CD4-positive, CD25-positive, alpha-beta regulatory T cell (primary cell): ENCODE data around the gene HS3ST4. TPM values are rescaled to one million over a fixed set of nuclear protein-coding genes. Genes with fewer than 3 reads are reported as not detected.

Source experiments
- ATAC-seq, 2 donors: fragments of 150-1000 bp; cut with Tn5 transposase; one replicate each; pipeline ENCODE4 v1.10.0; 2021; ENCODE audit warnings: low read depth in 2 of 2, moderate number of reproducible peaks in 2 of 2, moderate library complexity in 1 of 2
- DNase-seq, 3 donors: peaks; one replicate each; pipeline versions ENCODE4 v3.0.0 to v3.0.0-alpha.2; 2012 to 2022; ENCODE audit warnings: mixed read lengths in 1 of 3
- H3K27ac ChIP-seq: one replicate; pipeline ENCODE4 v1.7.0; 2013; ENCODE audit warnings: mild to moderate bottlenecking, low read length; ENCODE audit not compliant: insufficient read depth, poor library complexity, severe bottlenecking
- H3K27me3 ChIP-seq: one replicate; pipeline ENCODE4 v1.7.0; 2013; ENCODE audit warnings: low read length; ENCODE audit not compliant: control insufficient read depth, insufficient read depth
- H3K36me3 ChIP-seq: one replicate; pipeline ENCODE4 v1.7.0; 2013; ENCODE audit warnings: mild to moderate bottlenecking, low read length, moderate library complexity; ENCODE audit not compliant: control insufficient read depth, insufficient read depth
- H3K4me1 ChIP-seq: 2 replicates; pipeline ENCODE4 v1.7.0; 2013; ENCODE audit warnings: mild to moderate bottlenecking, low read length; ENCODE audit not compliant: insufficient read depth, control insufficient read depth, poor library complexity, severe bottlenecking
- H3K4me3 ChIP-seq: one replicate; pipeline ENCODE4 v1.7.0; 2013; ENCODE audit warnings: low read depth, mild to moderate bottlenecking, low read length, moderate library complexity
- H3K9me3 ChIP-seq, 2 experiments: 1 replicate in 1 of 2; 2 replicates in 1 of 2; pipeline ENCODE4 v1.7.0; 2013; ENCODE audit warnings: low read length in 2 of 2, mild to moderate bottlenecking in 1 of 2, moderate library complexity in 1 of 2; ENCODE audit not compliant: control insufficient read depth in 2 of 2
- H3K27ac Mint-ChIP-seq, 3 donors: one replicate each; pipeline ENCODE4 v1.8.0; 2020 to 2022; ENCODE audit warnings: mild to moderate bottlenecking in 3 of 3, mixed read lengths in 3 of 3, moderate library complexity in 2 of 3
- H3K27me3 Mint-ChIP-seq: one replicate; pipeline ENCODE4 v1.8.0; 2022; ENCODE audit warnings: mild to moderate bottlenecking, mixed read lengths
- H3K36me3 Mint-ChIP-seq: one replicate; pipeline ENCODE4 v1.8.0; 2020; ENCODE audit warnings: mixed read lengths
- H3K4me1 Mint-ChIP-seq, 4 donors: one replicate each; pipeline ENCODE4 v1.8.0; 2020 to 2022; ENCODE audit warnings: mixed read lengths in 4 of 4, mild to moderate bottlenecking in 1 of 4
- H3K4me3 Mint-ChIP-seq, 4 donors: one replicate each; pipeline ENCODE4 v1.8.0; 2020 to 2022; ENCODE audit warnings: mild to moderate bottlenecking in 4 of 4, mixed read lengths in 4 of 4, moderate library complexity in 3 of 4
- H3K9me3 Mint-ChIP-seq, 7 donors: one replicate each; pipeline ENCODE4 v1.8.0; 2020 to 2022; ENCODE audit warnings: mixed read lengths in 7 of 7, mild to moderate bottlenecking in 3 of 7, moderate library complexity in 2 of 7
- polyA plus RNA-seq, 4 donors: library from polyadenylated mRNA; unstranded; fragments of 300-500 nt; fragmentation: Illumina TruSeq; gene quantifications; one replicate each; pipeline ENCODE4 v1.2.3, GENCODE V29; 2021
- total RNA-seq: library from RNA; stranded (reverse); gene quantifications from one replicate; pipeline ENCODE4 v1.2.3, GENCODE V29; 2022

Gene HS3ST4
- total and polyA plus RNA-seq, 5 donors from 2014 or later, result not detected

DNA sequence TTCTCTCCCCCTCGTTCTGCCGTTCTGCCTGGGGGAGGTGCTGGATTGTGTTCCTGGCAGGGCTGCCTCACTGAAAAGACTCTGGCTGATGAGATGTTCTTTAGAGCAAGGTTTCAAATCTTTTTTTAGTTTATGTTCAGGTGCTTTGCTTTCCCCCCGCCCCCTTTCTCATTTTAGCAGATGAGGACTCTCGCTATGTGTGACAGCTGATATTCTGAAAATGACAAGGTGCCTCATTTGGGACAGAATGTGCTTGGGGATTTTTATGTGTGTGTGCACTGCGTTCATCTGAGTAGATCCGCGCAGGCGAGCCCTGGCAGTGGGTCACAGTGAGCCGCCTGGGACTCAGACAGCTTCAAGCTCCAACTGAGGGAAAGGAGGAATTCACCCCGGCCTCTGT, 205.9 kb downstream of the HS3ST4 start:
- Mint-ChIP-seq H3K4me3 (no peak overlapping the region), H3K27ac (no peak overlapping the region), H3K27me3 (peaks cover 4% of the 10 kb centered on the region), H3K36me3 (no peaks in the 10 kb centered on the region), H3K9me3 (peaks cover 0 to 11% (median 3%) of the 10 kb centered on the region in 7 donors), H3K4me1 (no peaks in the 10 kb centered on the region)
- ATAC-seq, result no peak
- Histone ChIP-seq H3K27me3 (no peaks in the 10 kb centered on the region), H3K36me3 (no peaks in the 10 kb centered on the region), H3K4me3 (no peak overlapping the region), H3K27ac (no peak overlapping the region), H3K9me3 (no peaks in the 10 kb centered on the region), H3K4me1 (no peaks in the 10 kb centered on the region)
- no peak for DNase-seq

GRCh38 chr16:25905810-25906209, 214.1 kb downstream of the HS3ST4 start:
- ATAC-seq (no peak), DNase-seq (no peak)
- Histone ChIP-seq H3K4me1 (no peaks in the 10 kb centered on the region), H3K27me3 (no peaks in the 10 kb centered on the region), H3K36me3 (no peaks in the 10 kb centered on the region), H3K4me3 (no peak overlapping the region), H3K27ac (no peak overlapping the region), H3K9me3 (no peaks in the 10 kb centered on the region)
- no peaks in the 10 kb centered on the region for H3K36me3 Mint-ChIP-seq
- H3K27me3 Mint-ChIP-seq, result peaks cover 5% of the 10 kb centered on the region
- peaks cover 0 to 6% (median 2%) of the 10 kb centered on the region in 7 donors for H3K9me3 Mint-ChIP-seq
- H3K4me3 Mint-ChIP-seq, result no peak overlapping the region
- H3K4me1 Mint-ChIP-seq, result no peaks in the 10 kb centered on the region
- no peak overlapping the region for H3K27ac Mint-ChIP-seq

GRCh38 chr16:25910971-25911370, 219.2 kb downstream of the HS3ST4 start:
- Mint-ChIP-seq H3K4me1 (no peaks in the 10 kb centered on the region), H3K36me3 (no peaks in the 10 kb centered on the region), H3K27me3 (no peaks in the 10 kb centered on the region), H3K4me3 (no peak overlapping the region), H3K9me3 (no peaks in the 10 kb centered on the region), H3K27ac (no peak overlapping the region)
- no peak overlapping the region for H3K27ac ChIP-seq
- no peaks in the 10 kb centered on the region for H3K36me3 ChIP-seq
- no peak overlapping the region for H3K4me3 ChIP-seq
- no peaks in the 10 kb centered on the region for H3K4me1 ChIP-seq
- DNase-seq, result no peak
- no peaks in the 10 kb centered on the region for H3K27me3 ChIP-seq
- ATAC-seq, result no peak
- no peaks in the 10 kb centered on the region for H3K9me3 ChIP-seq

DNA sequence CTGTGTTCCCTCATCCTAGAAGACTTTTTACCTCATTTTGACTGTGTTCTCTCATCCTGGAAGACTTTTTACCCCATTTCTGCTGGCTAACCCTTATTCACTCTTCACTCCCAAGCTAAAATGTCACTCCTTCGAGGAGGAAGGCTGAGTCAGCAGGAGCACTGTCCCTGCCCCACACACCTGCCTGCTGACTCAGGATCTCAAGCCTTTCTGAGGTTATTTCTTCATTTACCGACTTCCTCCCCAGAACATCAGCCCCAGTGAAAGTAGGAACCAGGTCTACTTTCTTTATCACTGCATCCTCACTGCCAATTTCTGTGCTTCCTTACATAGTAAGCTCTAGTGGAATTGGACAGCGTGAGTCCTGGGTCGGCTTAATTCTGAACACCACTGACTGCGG, 220.6 kb downstream of the HS3ST4 start:
- H3K9me3 ChIP-seq, result no peaks in the 10 kb centered on the region
- no peaks in the 10 kb centered on the region for H3K27me3 Mint-ChIP-seq
- no peaks in the 10 kb centered on the region for H3K36me3 ChIP-seq
- H3K36me3 Mint-ChIP-seq, result no peaks in the 10 kb centered on the region
- H3K27me3 ChIP-seq, result no peaks in the 10 kb centered on the region
- no peak overlapping the region for H3K27ac Mint-ChIP-seq
- no peak overlapping the region for H3K4me3 Mint-ChIP-seq
- no peaks in the 10 kb centered on the region for H3K4me1 ChIP-seq
- no peaks in the 10 kb centered on the region for H3K4me1 Mint-ChIP-seq
- no peaks in the 10 kb centered on the region for H3K9me3 Mint-ChIP-seq
- H3K27ac ChIP-seq, result no peak overlapping the region
- H3K4me3 ChIP-seq, result no peak overlapping the region
- no peak for DNase-seq
- ATAC-seq, result no peak

- Histone ChIP-seq H3K36me3 (no peaks in the 10 kb centered on the region), H3K4me1 (no peaks in the 10 kb centered on the region), H3K4me3 (no peak overlapping the region), H3K27ac (no peak overlapping the region), H3K27me3 (no peaks in the 10 kb centered on the region), H3K9me3 (no peaks in the 10 kb centered on the region)
- Mint-ChIP-seq H3K4me3 (no peak overlapping the region), H3K27ac (no peak overlapping the region), H3K36me3 (no peaks in the 10 kb centered on the region), H3K9me3 (no peaks in the 10 kb centered on the region), H3K4me1 (no peaks in the 10 kb centered on the region), H3K27me3 (no peaks in the 10 kb centered on the region)
- no peak for DNase-seq
- no peak for ATAC-seq
These were observed 222.7 kb downstream of the HS3ST4 start for GRCh38 chr16:25914357-25914962.

DNA sequence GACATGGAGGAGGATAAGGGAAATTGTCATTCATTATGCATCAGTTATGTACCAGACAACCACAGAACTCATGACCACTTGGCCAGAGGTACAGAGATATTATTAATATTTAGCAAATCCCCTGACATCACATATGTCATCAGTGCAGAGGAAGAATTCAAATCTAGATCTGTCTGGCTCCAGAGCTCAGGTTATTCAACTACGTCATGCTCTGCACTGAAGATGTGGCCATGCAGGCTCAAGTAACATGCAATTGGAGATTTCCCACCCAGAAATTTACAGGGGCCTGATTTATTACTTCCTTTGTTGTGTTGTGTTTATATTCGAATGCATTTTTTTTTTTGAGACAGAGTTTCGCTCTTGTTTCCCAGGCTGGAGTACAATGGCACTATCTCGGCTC, 224.3 kb downstream of the HS3ST4 start:
- ATAC-seq (no peak), DNase-seq (no peak)
- Histone ChIP-seq H3K36me3 (no peaks in the 10 kb centered on the region), H3K9me3 (no peaks in the 10 kb centered on the region), H3K27ac (no peak overlapping the region), H3K4me1 (no peaks in the 10 kb centered on the region), H3K27me3 (no peaks in the 10 kb centered on the region), H3K4me3 (no peak overlapping the region)
- Mint-ChIP-seq H3K27ac (no peak overlapping the region), H3K36me3 (no peaks in the 10 kb centered on the region), H3K4me3 (no peak overlapping the region), H3K4me1 (no peaks in the 10 kb centered on the region), H3K27me3 (no peaks in the 10 kb centered on the region), H3K9me3 (no peaks in the 10 kb centered on the region)

GRCh38 chr16:25922438-25922837, 230.7 kb downstream of the HS3ST4 start:
- H3K4me1 Mint-ChIP-seq, result no peaks in the 10 kb centered on the region
- H3K9me3 Mint-ChIP-seq, result peaks cover 0 to 3% (median 0%) of the 10 kb centered on the region in 7 donors
- no peak overlapping the region for H3K4me3 Mint-ChIP-seq
- H3K27ac ChIP-seq, result no peak overlapping the region
- peaks cover 19% of the 10 kb centered on the region for H3K27me3 Mint-ChIP-seq
- no peaks in the 10 kb centered on the region for H3K4me1 ChIP-seq
- H3K4me3 ChIP-seq, result no peak overlapping the region
- DNase-seq, result no peak
- H3K27ac Mint-ChIP-seq, result no peak overlapping the region
- ATAC-seq, result no peak
- H3K27me3 ChIP-seq, result peaks cover 5% of the 10 kb centered on the region
- H3K9me3 ChIP-seq, result no peaks in the 10 kb centered on the region
- no peaks in the 10 kb centered on the region for H3K36me3 Mint-ChIP-seq
- H3K36me3 ChIP-seq, result no peaks in the 10 kb centered on the region

GRCh38 chr16:25925421-25925820, 233.7 kb downstream of the HS3ST4 start:
- no peak overlapping the region for H3K27ac Mint-ChIP-seq
- H3K4me1 ChIP-seq, result no peaks in the 10 kb centered on the region
- H3K4me1 Mint-ChIP-seq, result no peaks in the 10 kb centered on the region
- no peak overlapping the region for H3K4me3 ChIP-seq
- H3K9me3 ChIP-seq, result no peaks in the 10 kb centered on the region
- ATAC-seq (no peak), DNase-seq (no peak)
- peaks cover 5% of the 10 kb centered on the region for H3K27me3 ChIP-seq
- no peak overlapping the region for H3K4me3 Mint-ChIP-seq
- H3K27me3 Mint-ChIP-seq, result peaks cover 19% of the 10 kb centered on the region
- H3K9me3 Mint-ChIP-seq, result peaks cover 0 to 6% (median 0%) of the 10 kb centered on the region in 7 donors
- no peaks in the 10 kb centered on the region for H3K36me3 Mint-ChIP-seq
- H3K27ac ChIP-seq, result no peak overlapping the region
- H3K36me3 ChIP-seq, result no peaks in the 10 kb centered on the region
